Colonic mucosa (tissue), 4 donors: Measurements from ENCODE around the gene CD163L1. TPM values are rescaled to one million over a fixed set of nuclear protein-coding genes. Genes with fewer than 3 reads are reported as not detected.

Experiments
- DNase-seq: peaks from one replicate; pipeline ENCODE4 v3.0.0-alpha.2; 2020
- H3K27ac ChIP-seq: fragments of 200-600 bp; one replicate; pipeline ENCODE4 v1.8.0; 2021
- H3K27me3 ChIP-seq: fragments of 200-600 bp; one replicate; pipeline ENCODE4 v1.8.0; 2021
- H3K36me3 ChIP-seq: fragments of 200-600 bp; one replicate; pipeline ENCODE4 v1.8.0; 2021
- H3K4me1 ChIP-seq: fragments of 200-600 bp; one replicate; pipeline ENCODE4 v1.8.0; 2021; ENCODE audit warnings: mild to moderate bottlenecking
- H3K4me3 ChIP-seq: fragments of 200-600 bp; one replicate; pipeline ENCODE4 v1.8.0; 2021
- H3K9ac ChIP-seq, 2 donors: one replicate each; pipeline ENCODE4 v1.7.0; 2013; ENCODE audit warnings: control low read depth in 2 of 2, low read depth in 2 of 2, low read length in 2 of 2
- H3K9me3 ChIP-seq: fragments of 200-600 bp; one replicate; pipeline ENCODE4 v1.8.0; 2021
- intact Hi-C: fragments of 100-400 bp; cut with DNase I; formaldehyde crosslinking; loops from one replicate; pipeline ENCODE4 v1.14.1; 2022
- total RNA-seq, 2 donors: library from RNA; stranded (reverse); fragmentation: NEBNext Ultra II Directional in 1 of 2; extraction: Animal tissue kit (Norgen Biotek cat#: 25700) in 1 of 2; gene quantifications; one replicate each; pipeline ENCODE4 v1.2.1, GENCODE V29; 2021
- TF ChIP-seq, protein P1 (sequence below): fragments of 200-600 bp; IDR thresholded peaks from one replicate; pipeline ENCODE4 v1.8.0; 2022; ENCODE audit warnings: antibody characterized with exemption, mild to moderate bottlenecking
- donor health status: healthy.
- donor health status: DM: no; HTN: no; CAD: no.
- donor health status: DM: no; HTN: no; CAD: no.

CD163L1 gene
- total RNA-seq, 2 donors from 2014 or later: 4.2 to 7.6 TPM

DNA sequence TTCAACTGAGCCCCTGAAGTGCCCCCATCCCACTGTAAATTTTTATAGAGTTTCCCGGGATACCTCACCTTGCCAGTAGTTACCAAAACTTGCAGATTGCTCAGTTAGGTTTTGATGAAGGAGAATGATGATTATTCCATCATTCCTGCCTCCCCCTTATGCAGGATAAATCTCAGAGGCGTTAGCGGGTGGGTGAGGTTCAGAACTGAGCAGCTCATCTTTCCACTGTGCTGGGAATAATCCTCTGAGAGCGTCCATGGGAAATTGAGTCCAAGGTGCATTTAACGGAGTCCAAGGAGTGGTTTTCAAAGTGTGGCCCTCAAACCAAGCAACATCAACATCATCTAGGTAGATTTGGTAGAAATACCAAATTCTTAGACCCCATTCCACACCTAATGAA is 121.4 kb downstream of the CD163L1 start:
- Histone ChIP-seq H3K27me3 (no peaks in the 10 kb centered on the region), H3K9me3 (no peaks in the 10 kb centered on the region), H3K9ac (no peak overlapping the region), H3K4me3 (no peak overlapping the region), H3K36me3 (no peaks in the 10 kb centered on the region), H3K4me1 (no peaks in the 10 kb centered on the region), H3K27ac (no peak overlapping the region)
- TF ChIP-seq, protein P1, sequence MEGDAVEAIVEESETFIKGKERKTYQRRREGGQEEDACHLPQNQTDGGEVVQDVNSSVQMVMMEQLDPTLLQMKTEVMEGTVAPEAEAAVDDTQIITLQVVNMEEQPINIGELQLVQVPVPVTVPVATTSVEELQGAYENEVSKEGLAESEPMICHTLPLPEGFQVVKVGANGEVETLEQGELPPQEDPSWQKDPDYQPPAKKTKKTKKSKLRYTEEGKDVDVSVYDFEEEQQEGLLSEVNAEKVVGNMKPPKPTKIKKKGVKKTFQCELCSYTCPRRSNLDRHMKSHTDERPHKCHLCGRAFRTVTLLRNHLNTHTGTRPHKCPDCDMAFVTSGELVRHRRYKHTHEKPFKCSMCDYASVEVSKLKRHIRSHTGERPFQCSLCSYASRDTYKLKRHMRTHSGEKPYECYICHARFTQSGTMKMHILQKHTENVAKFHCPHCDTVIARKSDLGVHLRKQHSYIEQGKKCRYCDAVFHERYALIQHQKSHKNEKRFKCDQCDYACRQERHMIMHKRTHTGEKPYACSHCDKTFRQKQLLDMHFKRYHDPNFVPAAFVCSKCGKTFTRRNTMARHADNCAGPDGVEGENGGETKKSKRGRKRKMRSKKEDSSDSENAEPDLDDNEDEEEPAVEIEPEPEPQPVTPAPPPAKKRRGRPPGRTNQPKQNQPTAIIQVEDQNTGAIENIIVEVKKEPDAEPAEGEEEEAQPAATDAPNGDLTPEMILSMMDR: no peak
- intact Hi-C loops: no loop called here
- DNase-seq: no peak

DNA sequence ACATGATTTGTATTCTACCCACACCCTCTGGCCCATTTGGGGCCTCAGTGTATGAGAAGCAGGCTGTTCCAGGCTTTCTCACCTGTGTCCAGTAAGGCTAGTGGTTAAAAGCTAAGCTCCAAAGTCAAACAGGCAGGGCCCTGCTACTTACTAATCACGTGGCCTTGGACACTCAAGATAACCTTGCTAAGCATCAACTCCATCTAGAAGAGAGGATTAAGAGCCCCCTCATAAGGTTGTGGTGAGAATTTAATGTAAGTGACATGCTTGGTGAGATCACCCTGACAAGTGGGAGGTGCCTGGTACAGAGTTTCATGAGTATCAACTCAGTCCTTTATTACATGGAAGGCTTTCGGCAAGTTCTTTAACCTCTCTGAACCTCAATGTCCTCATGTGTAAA is 122.3 kb downstream of the CD163L1 start:
- intact Hi-C loops: no loop called here
- Histone ChIP-seq H3K4me3 (no peak overlapping the region), H3K27ac (no peak overlapping the region), H3K4me1 (no peaks in the 10 kb centered on the region), H3K27me3 (no peaks in the 10 kb centered on the region), H3K9ac (no peak overlapping the region), H3K36me3 (no peaks in the 10 kb centered on the region), H3K9me3 (no peaks in the 10 kb centered on the region)
- TF ChIP-seq, protein P1: no peak
- no peak for DNase-seq

DNA sequence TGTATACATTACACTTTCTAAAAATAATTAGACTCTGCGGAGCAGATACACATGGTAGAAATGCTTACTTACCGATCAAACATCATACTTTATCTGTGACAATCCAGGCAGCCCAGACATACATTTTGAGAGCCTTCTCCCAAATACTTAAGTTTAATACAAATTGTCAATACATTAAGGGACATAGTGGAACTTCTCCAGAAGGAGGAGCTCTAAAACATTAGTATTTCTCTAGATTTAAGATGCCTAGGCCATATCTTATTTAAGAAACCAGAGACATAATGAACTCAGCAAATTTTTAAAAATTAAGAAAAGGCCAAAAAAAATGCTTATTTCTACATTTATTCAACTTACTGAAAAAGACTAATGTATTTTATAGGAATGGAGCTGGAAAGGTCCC is 124.0 kb downstream of the CD163L1 start:
- H3K27ac ChIP-seq: no peak overlapping the region
- H3K9ac ChIP-seq: no peak overlapping the region
- H3K36me3 ChIP-seq: no peaks in the 10 kb centered on the region
- intact Hi-C loops: no loop called here
- H3K9me3 ChIP-seq: no peaks in the 10 kb centered on the region
- no peak overlapping the region for H3K4me3 ChIP-seq
- no peaks in the 10 kb centered on the region for H3K4me1 ChIP-seq
- TF ChIP-seq, protein P1: no peak
- H3K27me3 ChIP-seq: no peaks in the 10 kb centered on the region
- DNase-seq: no peak

DNA sequence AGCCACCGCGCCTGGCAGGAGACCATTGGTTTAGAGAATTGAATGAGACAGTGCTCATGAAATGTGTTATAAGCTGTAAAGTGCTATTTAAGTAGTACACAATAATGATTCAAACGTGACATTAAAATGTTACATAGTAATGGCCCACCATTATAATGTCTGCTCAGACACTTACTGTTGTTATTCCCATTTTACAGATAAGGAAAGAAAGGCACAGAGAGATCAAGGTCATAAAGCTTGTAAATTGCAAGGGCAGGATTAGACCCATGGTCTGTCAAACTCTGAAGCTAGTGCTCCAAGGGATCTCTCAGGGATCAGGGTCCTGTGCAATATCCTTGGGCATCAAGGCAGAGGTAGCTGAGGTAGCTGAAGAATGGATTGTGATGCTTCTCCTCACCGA is 133.9 kb downstream of the CD163L1 start:
- H3K4me3 ChIP-seq: no peak overlapping the region
- intact Hi-C loops: no loop called here
- H3K27ac ChIP-seq: no peak overlapping the region
- H3K9me3 ChIP-seq: no peaks in the 10 kb centered on the region
- DNase-seq: no peak
- no peak overlapping the region for H3K9ac ChIP-seq
- no peaks in the 10 kb centered on the region for H3K27me3 ChIP-seq
- H3K36me3 ChIP-seq: no peaks in the 10 kb centered on the region
- TF ChIP-seq, protein P1: no peak
- no peaks in the 10 kb centered on the region for H3K4me1 ChIP-seq

Other genes with a start within 250 kb of the CD163L1 start
- gene ACSM4, start 140.1 kb downstream of the CD163L1 start, total RNA-seq: not detected
- 10 to 100 TPM; 14.4 to 25.3 TPM for gene CD163, start 59.6 kb upstream of the CD163L1 start, total RNA-seq
- 10 to 100 TPM in 1 of 2 donors, 1 to 10 TPM in 1; 3.9 to 14.7 TPM for gene APOBEC1, start 221.8 kb upstream of the CD163L1 start, total RNA-seq